Omental fat pad (tissue), 4 donors: ENCODE measurements around the gene PCNX3. TPM values are rescaled to one million over a fixed set of nuclear protein-coding genes. Genes with fewer than 3 reads are reported as not detected.

ENCODE experiments used
- ATAC-seq: fragments of 150-250 bp; one replicate; pipeline ENCODE4 v1.9.1; 2016; ENCODE audit warnings: mild to moderate bottlenecking, moderate library complexity; ENCODE audit not compliant: low FRiP score
- DNase-seq: peaks from one replicate; pipeline ENCODE4 v3.0.0-alpha.2; 2019; ENCODE audit warnings: low spot score
- CTCF ChIP-seq, 3 donors: fragments of 450-650 bp; IDR thresholded peaks; one replicate each; pipeline ENCODE4 v1.5.1; 2016 to 2017; ENCODE audit warnings: antibody characterized with exemption in 3 of 3, mild to moderate bottlenecking in 3 of 3, moderate library complexity in 2 of 3
- total RNA-seq, 4 donors: library from RNA; depleted of rRNA; stranded (reverse); fragments of >200 nt; gene quantifications; one replicate each; pipeline ENCODE4 v1.1.0, GENCODE V29; 2016

PCNX3 gene
- total RNA-seq, 4 donors from 2014 or later: 15.8 to 25.1 (median 20.7) TPM

- no peak for TF ChIP-seq CTCF (IDR thresholded peaks at IDR 0.05)
- no peak for DNase-seq
- ATAC-seq: peak; percentile 50
Measured at GRCh38 chr11:65646958-65647701, 31.6 kb downstream of the PCNX3 start.

- ATAC-seq: no peak
- no peak for DNase-seq
- TF ChIP-seq CTCF (IDR thresholded peaks at IDR 0.05): no peak
Measured at GRCh38 chr11:65648997-65649493, 33.5 kb downstream of the PCNX3 start.

- ATAC-seq: no peak
- DNase-seq: no peak
- TF ChIP-seq CTCF (IDR thresholded peaks at IDR 0.05): no peak
Measured at GRCh38 chr11:65649656-65650546, 34.3 kb downstream of the PCNX3 start.

GRCh38 chr11:65650547-65651338 is 35.2 kb downstream of the PCNX3 start:
- TF ChIP-seq CTCF (IDR thresholded peaks at IDR 0.05): no peak
- ATAC-seq (no peak), DNase-seq (no peak)

GRCh38 chr11:65651339-65651588 is 35.7 kb downstream of the PCNX3 start:
- no peak for ATAC-seq

More at GRCh38 chr11:65651339-65651588, 35.7 kb downstream of the PCNX3 start:
- DNase-seq: no peak
- TF ChIP-seq CTCF (IDR thresholded peaks at IDR 0.05): no peak
